GM23248 (cell line): Measurements from ENCODE around the gene SV2B. TPM values are rescaled to one million over a fixed set of nuclear protein-coding genes. Genes with fewer than 3 reads are reported as not detected.

Experiments used
- DNase-seq: peaks from one replicate; pipeline ENCODE4 v3.0.0-alpha.2; 2015
- H2AFZ ChIP-seq: fragments of 200-600 bp; sonication (generic); 2 replicates; pipeline ENCODE4 v1.6.1; 2016; ENCODE audit warnings: antibody characterized with exemption
- H3F3A ChIP-seq: fragments of 200-600 bp; sonication (generic); 2 replicates; pipeline ENCODE4 v1.6.1; 2016; ENCODE audit warnings: mild to moderate bottlenecking, antibody characterized with exemption, mixed run types; ENCODE audit not compliant: insufficient read depth
- H3K27ac ChIP-seq: fragments of 200-600 bp; sonication (generic); 2 replicates; pipeline ENCODE4 v1.5.1; 2016; ENCODE audit warnings: mild to moderate bottlenecking
- H3K27me3 ChIP-seq: fragments of 200-600 bp; sonication (generic); replicated peaks from 2 replicates; pipeline ENCODE4 v1.6.1; 2016; ENCODE audit warnings: mild to moderate bottlenecking; ENCODE audit not compliant: insufficient read depth
- H3K36me3 ChIP-seq: fragments of 200-600 bp; sonication (generic); 2 replicates; pipeline ENCODE4 v1.6.1; 2016; ENCODE audit warnings: low read depth, mild to moderate bottlenecking
- H3K4me1 ChIP-seq: fragments of 200-600 bp; sonication (generic); 2 replicates; pipeline ENCODE4 v1.6.1; 2016; ENCODE audit warnings: mild to moderate bottlenecking; ENCODE audit not compliant: insufficient read depth
- H3K4me2 ChIP-seq: fragments of 200-600 bp; sonication (generic); one replicate; pipeline ENCODE4 v1.6.1; 2016; ENCODE audit warnings: mild to moderate bottlenecking; ENCODE audit not compliant: unreplicated experiment
- H3K4me3 ChIP-seq: fragments of 200-600 bp; sonication (generic); 2 replicates; pipeline ENCODE4 v1.5.1; 2016; ENCODE audit warnings: mild to moderate bottlenecking
- H3K79me2 ChIP-seq: fragments of 200-600 bp; sonication (generic); 2 replicates; pipeline ENCODE4 v1.6.1; 2016; ENCODE audit warnings: mild to moderate bottlenecking; ENCODE audit not compliant: insufficient read depth
- H3K9ac ChIP-seq: fragments of 200-600 bp; sonication (generic); 2 replicates; pipeline ENCODE4 v1.6.1; 2016; ENCODE audit warnings: mild to moderate bottlenecking
- H3K9me2 ChIP-seq: fragments of 200-600 bp; sonication (generic); 2 replicates; pipeline ENCODE4 v1.6.1; 2016; ENCODE audit warnings: mixed run types, mild to moderate bottlenecking, moderate library complexity; ENCODE audit not compliant: insufficient read depth
- H3K9me3 ChIP-seq: fragments of 200-600 bp; sonication (generic); one replicate; pipeline ENCODE4 v1.6.1; 2017; ENCODE audit warnings: low read depth
- H4K20me1 ChIP-seq: fragments of 200-600 bp; sonication (generic); 2 replicates; pipeline ENCODE4 v1.6.0; 2016; ENCODE audit not compliant: insufficient read depth
- EZH2 ChIP-seq: fragments of 200-600 bp; sonication (generic); IDR thresholded peaks from 2 replicates; pipeline ENCODE4 v1.6.1; 2018; ENCODE audit warnings: antibody characterized with exemption, mild to moderate bottlenecking; ENCODE audit not compliant: insufficient read depth, poor library complexity, severe bottlenecking
- EZH2phosphoT487 ChIP-seq: fragments of 200-600 bp; sonication (generic); IDR thresholded peaks from 2 replicates; pipeline ENCODE4 v1.6.1; 2018; ENCODE audit warnings: antibody characterized with exemption, moderate library complexity, mild to moderate bottlenecking, low read depth; ENCODE audit not compliant: insufficient read depth
- WGBS, 2 experiments: methylation state at CpG; one replicate each; pipeline ENCODE4 v1.1.6; 2015 to 2017; ENCODE audit warnings: low lambda C conversion rate in 2 of 2, low coverage in 1 of 2; ENCODE audit errors: missing lambda C conversion rate in 2 of 2; 5-methylcytosine and 5-hydroxymethylcytosine counted together
- in situ Hi-C: fragments of 300-500 bp; cut with MboI; formaldehyde crosslinking; loops from 2 replicates; pipeline ENCODE4 v1.15.0; 2020
- polyA plus RNA-seq: library from polyadenylated mRNA; unstranded; fragments of >200 nt; fragmentation: Nextera tagmentation; extraction: Ambion mirVana; gene quantifications from 2 replicates; pipeline ENCODE4 v1.2.1, GENCODE V29; 2016
- total RNA-seq: library from RNA; depleted of rRNA; stranded (reverse); fragments of >200 nt; shearing (Covaris generic); gene quantifications from 2 replicates; pipeline ENCODE4 v1.2.3, GENCODE V29; 2014

The SV2B gene
- total and polyA plus RNA-seq, 2 experiments from 2014 or later = not detected

- no peak overlapping the region for H3K4me2 ChIP-seq
- in situ Hi-C loops = loop anchor here (25.0 kb wide), 1 partner anchor 169 kb away; no protein-coding TSS in a partner anchor
- H2AFZ ChIP-seq = no peak overlapping the region
- H3K36me3 ChIP-seq = no peaks in the 10 kb centered on the region
- H3K4me3 ChIP-seq = no peak overlapping the region
- no peak for TF ChIP-seq EZH2phosphoT487
- no peak for TF ChIP-seq EZH2
- no peak overlapping the region for H3K9ac ChIP-seq
- H3F3A ChIP-seq = no peaks in the 10 kb centered on the region
- DNase-seq = no peak
- 0 out of 2 replicates have a peak, but pooled peaks cover 10% of the 10 kb centered on the region for H3K27me3 ChIP-seq
- no peaks in the 10 kb centered on the region for H3K79me2 ChIP-seq
- no peaks in the 10 kb centered on the region for H3K9me3 ChIP-seq
- no peak overlapping the region for H3K27ac ChIP-seq
- WGBS, 2 experiments = 47 to 55% methylated on average over 6 of the region's 6 CpGs
- H4K20me1 ChIP-seq = no peaks in the 10 kb centered on the region
- H3K9me2 ChIP-seq = no peaks in the 10 kb centered on the region
- H3K4me1 ChIP-seq = no peaks in the 10 kb centered on the region
Measured at GRCh38 chr15:91231703-91232102, 131.6 kb downstream of the SV2B start.

GRCh38 chr15:91234759-91235158 is 134.7 kb downstream of the SV2B start:
- no peaks in the 10 kb centered on the region; the same call in 1 of the 2 replicates for H3K27me3 ChIP-seq
- no peak overlapping the region for H3K27ac ChIP-seq
- H3K9me3 ChIP-seq = no peaks in the 10 kb centered on the region
- no peak overlapping the region for H3K9ac ChIP-seq
- 5 to 14% methylated on average over 2 of the region's 2 CpGs for WGBS, 2 experiments
- in situ Hi-C loops = loop anchor here (25.0 kb wide), 1 partner anchor 172 kb away; no protein-coding TSS in a partner anchor
- H3K4me2 ChIP-seq = no peak overlapping the region
- no peaks in the 10 kb centered on the region for H3K4me1 ChIP-seq
- no peak for DNase-seq
- no peaks in the 10 kb centered on the region for H4K20me1 ChIP-seq
- TF ChIP-seq EZH2 (no peak), EZH2phosphoT487 (no peak)
- no peaks in the 10 kb centered on the region for H3K79me2 ChIP-seq
- H2AFZ ChIP-seq = no peak overlapping the region
- H3K4me3 ChIP-seq = no peak overlapping the region
- no peaks in the 10 kb centered on the region for H3K36me3 ChIP-seq
- H3K9me2 ChIP-seq = no peaks in the 10 kb centered on the region
- no peaks in the 10 kb centered on the region for H3F3A ChIP-seq

- 45 to 49% methylated on average over 3 of the region's 3 CpGs for WGBS, 2 experiments
- no peaks in the 10 kb centered on the region; the same call in 1 of the 2 replicates for H3K27me3 ChIP-seq
Measured at GRCh38 chr15:91235376-91235775, 135.3 kb downstream of the SV2B start.

GRCh38 chr15:91237445-91237844 is 137.4 kb downstream of the SV2B start:
- 56 to 61% methylated on average over 5 of the region's 5 CpGs for WGBS, 2 experiments
- H3K4me2 ChIP-seq = no peak overlapping the region
- no peaks in the 10 kb centered on the region; the same call in 1 of the 2 replicates for H3K27me3 ChIP-seq
- in situ Hi-C loops = loop anchor here (25.0 kb wide), 1 partner anchor 175 kb away; no protein-coding TSS in a partner anchor
- DNase-seq = no peak
- H3K36me3 ChIP-seq = no peaks in the 10 kb centered on the region
- H4K20me1 ChIP-seq = no peaks in the 10 kb centered on the region
- H3K9ac ChIP-seq = no peak overlapping the region
- no peak overlapping the region for H3K4me3 ChIP-seq
- no peaks in the 10 kb centered on the region for H3F3A ChIP-seq
- H2AFZ ChIP-seq = no peak overlapping the region
- H3K27ac ChIP-seq = no peak overlapping the region
- no peaks in the 10 kb centered on the region for H3K4me1 ChIP-seq
- no peaks in the 10 kb centered on the region for H3K9me2 ChIP-seq
- H3K9me3 ChIP-seq = no peaks in the 10 kb centered on the region
- H3K79me2 ChIP-seq = no peaks in the 10 kb centered on the region
- TF ChIP-seq EZH2 (no peak), EZH2phosphoT487 (no peak)

More at GRCh38 chr15:91235376-91235775, 135.3 kb downstream of the SV2B start:
- no peaks in the 10 kb centered on the region for H3F3A ChIP-seq
- H3K9me3 ChIP-seq = no peaks in the 10 kb centered on the region
- no peak overlapping the region for H3K9ac ChIP-seq
- H4K20me1 ChIP-seq = no peaks in the 10 kb centered on the region
- H3K9me2 ChIP-seq = no peaks in the 10 kb centered on the region
- H3K4me2 ChIP-seq = no peak overlapping the region
- no peak overlapping the region for H3K4me3 ChIP-seq
- in situ Hi-C loops = loop anchor here (25.0 kb wide), 1 partner anchor 173 kb away; no protein-coding TSS in a partner anchor
- TF ChIP-seq EZH2phosphoT487 = no peak
- TF ChIP-seq EZH2 = no peak
- no peak overlapping the region for H3K27ac ChIP-seq
- no peaks in the 10 kb centered on the region for H3K4me1 ChIP-seq
- no peak overlapping the region for H2AFZ ChIP-seq
- no peaks in the 10 kb centered on the region for H3K79me2 ChIP-seq
- no peak for DNase-seq
- H3K36me3 ChIP-seq = no peaks in the 10 kb centered on the region
